GM12878 (cell line): Measurements from ENCODE around the gene CDH2.

ENCODE experiments used
- EGR1 ChIP-seq, 2 experiments: IDR thresholded peaks; 1 replicate in 1 of 2; 2 replicates in 1 of 2; pipeline ENCODE4 v1.6.1; 2011 to 2012; ENCODE audit warnings: low read depth in 2 of 2, low read length in 2 of 2, borderline replicate concordance in 1 of 2, mild to moderate bottlenecking in 1 of 2, moderate library complexity in 1 of 2
- EP300 ChIP-seq, 2 experiments: fragments of 150-350 bp in 1 of 2; IDR thresholded peaks; 2 replicates each; pipeline ENCODE4 v1.6.1; 2011 to 2012; ENCODE audit warnings: low read depth in 2 of 2, low read length in 2 of 2, borderline replicate concordance in 1 of 2, improper control_type of control experiment in 1 of 2, inconsistent platforms in 1 of 2; ENCODE audit not compliant: control insufficient read depth in 1 of 2
- EZH2 ChIP-seq: IDR thresholded peaks from 2 replicates; pipeline ENCODE4 v1.6.1; 2012; ENCODE audit warnings: low read depth, mild to moderate bottlenecking, control low read depth, inconsistent platforms, low read length, borderline replicate concordance; ENCODE audit not compliant: control insufficient read depth
- NFYB ChIP-seq: IDR thresholded peaks from 2 replicates; pipeline ENCODE4 v1.6.1; 2011; ENCODE audit warnings: low read depth, mild to moderate bottlenecking, low read length, improper control_type of control experiment, moderate library complexity; ENCODE audit not compliant: insufficient read depth
- POLR2A ChIP-seq: IDR thresholded peaks from 2 replicates; pipeline ENCODE4 v1.6.1; 2011; ENCODE audit warnings: low read depth, mild to moderate bottlenecking, low read length
- RAD21 ChIP-seq: IDR thresholded peaks from 2 replicates; pipeline ENCODE4 v1.6.1; 2011; ENCODE audit warnings: mild to moderate bottlenecking, low read depth, low read length, moderate library complexity; ENCODE audit not compliant: insufficient read depth
- SREBF2 ChIP-seq: IDR thresholded peaks from 2 replicates; pipeline ENCODE4 v1.6.1; 2012; ENCODE audit warnings: mild to moderate bottlenecking, low read length
- ZSCAN29 ChIP-seq: fragments of 450-650 bp; IDR thresholded peaks from 2 replicates; pipeline ENCODE4 v1.6.1; 2017; ENCODE audit warnings: mild to moderate bottlenecking, moderate library complexity
- TF ChIP-seq, protein P1 (sequence below), 3 experiments: IDR thresholded peaks in 2 of 3; conservative IDR thresholded peaks in 1 of 3; 2 replicates each; pipeline ENCODE4 v1.5.1; 2011; ENCODE audit warnings: low read depth in 3 of 3, low read length in 3 of 3, mild to moderate bottlenecking in 3 of 3, control low read depth in 2 of 3, moderate library complexity in 2 of 3, inconsistent platforms in 1 of 3, mixed read lengths in 1 of 3; ENCODE audit not compliant: control insufficient read depth in 2 of 3, insufficient read depth in 1 of 3; ENCODE audit errors: extremely low read depth in 1 of 3

DNA sequence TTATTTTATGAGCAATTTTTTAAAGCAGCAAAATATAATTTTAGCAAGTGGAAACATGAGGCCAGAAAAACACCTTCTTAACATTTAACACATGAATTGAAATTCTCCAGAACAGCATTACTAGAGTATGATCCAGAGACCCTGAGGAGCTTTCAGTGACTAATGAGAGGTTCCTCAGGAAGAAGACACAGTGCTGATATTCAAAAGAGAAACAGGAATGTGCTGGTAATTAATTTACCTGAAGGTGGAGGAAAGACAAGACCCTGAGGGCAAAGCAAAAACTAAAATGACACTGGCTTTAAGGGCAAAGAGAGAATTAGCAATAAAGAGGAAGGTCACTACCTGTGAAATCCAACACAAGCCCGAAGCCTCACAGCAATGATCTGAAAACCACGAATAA lies 97.0 kb downstream of the CDH2 start:
- no peak for TF ChIP-seq RAD21
- no peak for TF ChIP-seq POLR2A
- TF ChIP-seq EP300 (IDR thresholded peaks at IDR 0.05; ENCODE audit: borderline replicate concordance in 1 of 2, control insufficient read depth in 1 of 2, low read depth in 2 of 2, low read length in 2 of 2): no peak
- TF ChIP-seq, protein P1, sequence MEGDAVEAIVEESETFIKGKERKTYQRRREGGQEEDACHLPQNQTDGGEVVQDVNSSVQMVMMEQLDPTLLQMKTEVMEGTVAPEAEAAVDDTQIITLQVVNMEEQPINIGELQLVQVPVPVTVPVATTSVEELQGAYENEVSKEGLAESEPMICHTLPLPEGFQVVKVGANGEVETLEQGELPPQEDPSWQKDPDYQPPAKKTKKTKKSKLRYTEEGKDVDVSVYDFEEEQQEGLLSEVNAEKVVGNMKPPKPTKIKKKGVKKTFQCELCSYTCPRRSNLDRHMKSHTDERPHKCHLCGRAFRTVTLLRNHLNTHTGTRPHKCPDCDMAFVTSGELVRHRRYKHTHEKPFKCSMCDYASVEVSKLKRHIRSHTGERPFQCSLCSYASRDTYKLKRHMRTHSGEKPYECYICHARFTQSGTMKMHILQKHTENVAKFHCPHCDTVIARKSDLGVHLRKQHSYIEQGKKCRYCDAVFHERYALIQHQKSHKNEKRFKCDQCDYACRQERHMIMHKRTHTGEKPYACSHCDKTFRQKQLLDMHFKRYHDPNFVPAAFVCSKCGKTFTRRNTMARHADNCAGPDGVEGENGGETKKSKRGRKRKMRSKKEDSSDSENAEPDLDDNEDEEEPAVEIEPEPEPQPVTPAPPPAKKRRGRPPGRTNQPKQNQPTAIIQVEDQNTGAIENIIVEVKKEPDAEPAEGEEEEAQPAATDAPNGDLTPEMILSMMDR (IDR thresholded peaks at IDR 0.05 in 2 of 3, conservative IDR thresholded peaks at IDR 0.05 in 1 of 3; ENCODE audit: control insufficient read depth in 2 of 3, extremely low read depth in 1 of 3, insufficient read depth in 1 of 3, low read depth in 3 of 3, low read length in 3 of 3): no peak
- TF ChIP-seq SREBF2: no peak
- no peak for TF ChIP-seq EZH2
- TF ChIP-seq EGR1 (IDR thresholded peaks at IDR 0.05; ENCODE audit: borderline replicate concordance in 1 of 2, low read depth in 2 of 2, low read length in 2 of 2): no peak
- TF ChIP-seq ZSCAN29: no peak
- TF ChIP-seq NFYB: no peak
